DOHH2 (cell line): ENCODE measurements around the gene SV2C.

Experiments used
- EZH2phosphoT487 ChIP-seq: fragments of 200-600 bp; sonication (generic); IDR thresholded peaks from 2 replicates; pipeline ENCODE4 v1.6.1; 2017; ENCODE audit warnings: borderline replicate concordance, mild to moderate bottlenecking, antibody characterized with exemption, low read length, moderate library complexity, mixed read lengths
- TF ChIP-seq, protein P1 (sequence below): fragments of 200-600 bp; sonication (generic); IDR thresholded peaks from one replicate; pipeline ENCODE4 v1.5.1; 2014; ENCODE audit warnings: antibody characterized with exemption, mild to moderate bottlenecking, low read depth, low read length; ENCODE audit not compliant: poor library complexity, severe bottlenecking

GRCh38 chr5:76380346-76381066 is 297.3 kb downstream of the SV2C start:
- TF ChIP-seq EZH2phosphoT487: no peak
- TF ChIP-seq, protein P1, sequence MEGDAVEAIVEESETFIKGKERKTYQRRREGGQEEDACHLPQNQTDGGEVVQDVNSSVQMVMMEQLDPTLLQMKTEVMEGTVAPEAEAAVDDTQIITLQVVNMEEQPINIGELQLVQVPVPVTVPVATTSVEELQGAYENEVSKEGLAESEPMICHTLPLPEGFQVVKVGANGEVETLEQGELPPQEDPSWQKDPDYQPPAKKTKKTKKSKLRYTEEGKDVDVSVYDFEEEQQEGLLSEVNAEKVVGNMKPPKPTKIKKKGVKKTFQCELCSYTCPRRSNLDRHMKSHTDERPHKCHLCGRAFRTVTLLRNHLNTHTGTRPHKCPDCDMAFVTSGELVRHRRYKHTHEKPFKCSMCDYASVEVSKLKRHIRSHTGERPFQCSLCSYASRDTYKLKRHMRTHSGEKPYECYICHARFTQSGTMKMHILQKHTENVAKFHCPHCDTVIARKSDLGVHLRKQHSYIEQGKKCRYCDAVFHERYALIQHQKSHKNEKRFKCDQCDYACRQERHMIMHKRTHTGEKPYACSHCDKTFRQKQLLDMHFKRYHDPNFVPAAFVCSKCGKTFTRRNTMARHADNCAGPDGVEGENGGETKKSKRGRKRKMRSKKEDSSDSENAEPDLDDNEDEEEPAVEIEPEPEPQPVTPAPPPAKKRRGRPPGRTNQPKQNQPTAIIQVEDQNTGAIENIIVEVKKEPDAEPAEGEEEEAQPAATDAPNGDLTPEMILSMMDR: no peak
